ENCODE measurements around the gene MYBPH. TPM values are rescaled to one million over a fixed set of nuclear protein-coding genes. Genes with fewer than 3 reads are reported as not detected.

MYBPH gene
- total RNA-seq, 2 experiments from 2014 or later, result not detected

DNA sequence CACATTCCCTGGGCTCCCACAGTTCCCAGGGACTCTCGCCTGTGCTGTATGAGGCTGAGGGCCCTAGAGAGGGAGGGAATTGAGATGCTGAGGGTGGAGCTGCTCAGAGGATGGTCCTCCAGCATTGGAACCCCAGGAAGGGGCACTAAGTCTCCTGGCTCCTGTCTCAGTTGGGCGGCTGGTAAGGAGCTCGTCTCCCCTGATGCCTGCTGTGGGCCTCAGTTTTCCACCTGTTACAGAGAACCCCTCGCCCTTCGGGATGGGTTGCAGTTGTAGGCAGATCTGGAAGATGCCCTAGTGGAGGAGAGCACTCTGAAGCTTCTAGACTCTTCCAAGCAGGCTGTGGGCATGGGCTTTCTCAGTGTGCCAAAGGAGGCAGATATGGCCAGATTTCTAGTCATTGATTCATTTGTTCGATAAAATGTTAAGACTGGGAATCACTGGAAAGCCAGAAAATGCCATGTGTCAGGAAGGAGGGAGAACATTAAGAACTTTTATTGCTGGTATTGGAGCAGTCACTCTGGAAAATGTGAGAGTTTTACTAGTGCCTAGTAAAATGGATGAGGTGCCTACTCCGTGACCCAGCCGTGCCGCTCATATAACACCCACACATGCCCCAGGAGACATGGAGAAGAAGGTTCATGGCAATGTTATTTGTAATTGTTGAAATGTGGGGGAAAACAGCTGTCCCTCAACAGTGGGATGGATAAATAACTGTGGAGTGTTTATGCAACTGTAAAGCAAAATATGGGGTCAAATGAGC lies 828 bp upstream of the MYBPH start:
- no peaks in the 10 kb centered on the region for H3K27me3 Mint-ChIP-seq (ENCODE audit: low read depth)
- H3K36me3 Mint-ChIP-seq (ENCODE audit: low read depth), result no peaks in the 10 kb centered on the region
- no peaks in the 10 kb centered on the region for H3K9me3 Mint-ChIP-seq
- H3K4me3 Mint-ChIP-seq, result no peak overlapping the region
- H3K4me1 Mint-ChIP-seq (ENCODE audit: low read depth), result no peaks in the 10 kb centered on the region
- intact Hi-C loops (cut with micrococcal nuclease), result no loop called here
- DNase-seq, result no peak
- CTCF ChIA-PET, result interaction anchor here (0.7 to 1.5 kb wide), 2 partner anchors 9 to 40 kb away, joined by 3 to 4 read pairs; no protein-coding TSS in a partner anchor
- no peak overlapping the region for H3K27ac Mint-ChIP-seq

DNA sequence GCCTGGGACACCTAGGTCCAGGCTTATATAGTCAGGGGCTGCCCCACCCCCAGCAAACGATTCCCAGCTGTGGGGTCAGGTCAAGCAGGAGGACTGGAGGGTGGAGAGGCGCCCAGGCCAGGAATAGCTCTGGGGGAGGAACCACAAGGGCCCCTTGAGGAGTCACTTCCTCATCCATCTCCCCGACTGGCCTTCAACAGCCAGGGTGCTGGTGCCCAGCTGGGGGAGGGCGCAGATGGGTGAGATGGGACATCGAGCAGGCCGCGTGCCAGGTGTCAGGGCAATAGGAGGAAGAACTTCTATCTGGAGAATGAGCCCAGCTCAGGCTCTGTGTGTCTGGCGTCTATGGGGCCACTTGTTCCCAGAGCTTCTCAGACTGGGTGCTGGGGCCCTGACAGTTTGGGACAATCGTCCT lies 208 bp upstream of the MYBPH start:
- no peak overlapping the region for H3K4me3 Mint-ChIP-seq
- CTCF ChIA-PET, result interaction anchor here (0.7 to 1.5 kb wide), 3 partner anchors 9 to 137 kb away, joined by 3 to 4 read pairs (median 3); no protein-coding TSS in a partner anchor
- intact Hi-C loops (cut with micrococcal nuclease), result no loop called here
- H3K36me3 Mint-ChIP-seq (ENCODE audit: low read depth), result no peaks in the 10 kb centered on the region
- no peaks in the 10 kb centered on the region for H3K9me3 Mint-ChIP-seq
- no peaks in the 10 kb centered on the region for H3K27me3 Mint-ChIP-seq (ENCODE audit: low read depth)
- H3K27ac Mint-ChIP-seq, result no peak overlapping the region
- no peaks in the 10 kb centered on the region for H3K4me1 Mint-ChIP-seq (ENCODE audit: low read depth)
- DNase-seq, result no peak

DNA sequence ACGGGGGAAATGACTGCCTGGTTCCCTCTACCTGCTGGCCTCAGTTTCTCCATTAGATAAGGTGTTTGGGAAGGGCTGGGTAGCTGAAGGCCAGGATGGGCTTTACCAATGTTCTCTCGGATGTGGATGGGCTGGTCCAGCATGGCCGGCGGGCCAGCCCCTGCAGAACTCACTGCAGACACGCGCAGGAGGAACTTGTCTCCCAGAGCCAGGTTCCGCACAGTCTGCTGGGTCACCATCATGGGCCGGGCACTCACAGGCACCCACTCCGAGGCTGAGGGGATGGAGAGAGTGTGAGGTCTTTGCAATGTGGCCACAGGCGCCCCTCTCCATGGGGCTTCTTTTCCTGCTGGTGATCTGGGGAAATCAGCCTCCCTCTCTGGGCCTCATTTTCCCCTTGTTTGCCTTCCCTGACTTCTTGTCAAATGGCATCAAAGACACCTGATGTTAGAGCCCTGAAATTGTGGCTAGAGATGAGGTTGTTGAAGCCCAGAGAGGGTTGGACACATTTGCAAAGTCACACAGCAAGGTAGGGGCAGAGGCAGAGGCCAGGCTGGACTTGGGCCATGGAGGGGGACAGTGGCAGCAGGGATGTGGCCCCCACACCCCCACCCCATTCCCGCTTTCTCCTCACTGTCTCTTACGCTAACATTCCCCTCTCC lies 1.2 kb downstream of the MYBPH start:
- no peaks in the 10 kb centered on the region for H3K27me3 Mint-ChIP-seq (ENCODE audit: low read depth)
- no peaks in the 10 kb centered on the region for H3K9me3 Mint-ChIP-seq
- CTCF ChIA-PET, result interaction anchor here (1.2 kb wide), 1 partner anchor 13 kb away, joined by 3 read pairs; no protein-coding TSS in a partner anchor
- H3K4me3 Mint-ChIP-seq, result no peak overlapping the region
- intact Hi-C loops (cut with micrococcal nuclease), result no loop called here
- H3K27ac Mint-ChIP-seq, result no peak overlapping the region
- H3K4me1 Mint-ChIP-seq (ENCODE audit: low read depth), result no peaks in the 10 kb centered on the region
- no peaks in the 10 kb centered on the region for H3K36me3 Mint-ChIP-seq (ENCODE audit: low read depth)
- no peak for DNase-seq

DNA sequence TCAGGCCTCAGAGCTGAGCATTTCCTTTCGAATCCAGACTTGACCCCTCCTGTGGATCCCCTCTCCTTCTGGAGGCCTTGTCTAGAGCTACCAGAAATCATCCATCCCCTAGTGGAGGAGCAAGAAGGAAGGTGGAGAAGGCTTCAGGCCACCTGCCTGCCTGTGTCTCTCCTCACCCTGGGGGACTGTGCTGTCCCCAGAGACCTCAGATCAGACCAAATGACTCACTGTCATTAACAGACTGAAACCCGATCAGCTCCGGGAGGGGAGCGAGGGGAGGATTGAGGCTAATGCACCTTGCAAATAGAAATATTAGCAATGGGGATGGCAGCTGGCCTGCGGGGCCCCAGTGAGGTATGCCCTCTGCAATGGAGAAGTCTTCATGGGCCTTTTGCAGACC lies 2.1 kb downstream of the MYBPH start:
- H3K36me3 Mint-ChIP-seq (ENCODE audit: low read depth), result no peaks in the 10 kb centered on the region
- intact Hi-C loops (cut with micrococcal nuclease), result loop anchor here (2.0 kb wide), 1 partner anchor 55 kb away; no protein-coding TSS in a partner anchor
- H3K27me3 Mint-ChIP-seq (ENCODE audit: low read depth), result no peaks in the 10 kb centered on the region
- CTCF ChIA-PET, result interaction anchor here (0.8 to 3.3 kb wide), 12 partner anchors 12 to 166 kb away, joined by 3 to 37 read pairs (median 4); partner anchors contain the start of gene TMEM183A
- H3K4me1 Mint-ChIP-seq (ENCODE audit: low read depth), result no peaks in the 10 kb centered on the region
- no peak for DNase-seq
- no peak overlapping the region for H3K4me3 Mint-ChIP-seq
- no peak overlapping the region for H3K27ac Mint-ChIP-seq
- H3K9me3 Mint-ChIP-seq, result no peaks in the 10 kb centered on the region

DNA sequence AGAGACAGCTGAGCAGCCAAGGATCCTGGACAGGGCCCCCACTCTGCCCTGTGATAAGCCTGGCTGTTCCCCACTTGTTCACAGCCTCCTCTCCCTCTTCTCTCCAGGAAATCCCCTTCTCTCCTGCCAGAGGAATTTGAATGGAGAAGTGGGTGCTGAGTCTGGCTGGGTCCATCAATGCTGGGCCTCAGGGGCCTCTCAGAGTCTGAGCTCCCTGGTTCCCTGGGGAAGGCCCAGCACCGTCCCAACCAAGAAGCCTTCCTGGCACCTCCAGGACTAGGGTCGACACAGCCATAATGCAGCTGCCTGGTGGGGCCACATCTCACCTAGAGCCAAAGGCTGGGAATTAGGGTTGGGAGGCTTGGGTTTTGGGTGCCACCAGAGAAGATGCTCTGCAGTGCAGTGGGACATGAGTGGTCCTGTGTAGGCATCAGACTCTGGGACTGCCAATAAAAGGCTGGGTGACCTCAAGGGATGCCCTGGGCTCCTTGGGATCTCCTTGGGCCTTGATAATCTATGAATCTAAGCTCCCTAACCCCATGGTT lies 2.5 kb downstream of the MYBPH start:
- intact Hi-C loops (cut with micrococcal nuclease), result loop anchor here (2.0 kb wide), 1 partner anchor 54 kb away; no protein-coding TSS in a partner anchor
- no peaks in the 10 kb centered on the region for H3K4me1 Mint-ChIP-seq (ENCODE audit: low read depth)
- CTCF ChIA-PET, result interaction anchor here (0.7 to 3.3 kb wide), 18 partner anchors 11 to 374 kb away, joined by 3 to 37 read pairs (median 4); partner anchors contain the start of gene TMEM183A
- H3K36me3 Mint-ChIP-seq (ENCODE audit: low read depth), result no peaks in the 10 kb centered on the region
- DNase-seq, result no peak
- no peaks in the 10 kb centered on the region for H3K9me3 Mint-ChIP-seq
- H3K27me3 Mint-ChIP-seq (ENCODE audit: low read depth), result no peaks in the 10 kb centered on the region
- H3K4me3 Mint-ChIP-seq, result no peak overlapping the region
- H3K27ac Mint-ChIP-seq, result no peak overlapping the region

DNA sequence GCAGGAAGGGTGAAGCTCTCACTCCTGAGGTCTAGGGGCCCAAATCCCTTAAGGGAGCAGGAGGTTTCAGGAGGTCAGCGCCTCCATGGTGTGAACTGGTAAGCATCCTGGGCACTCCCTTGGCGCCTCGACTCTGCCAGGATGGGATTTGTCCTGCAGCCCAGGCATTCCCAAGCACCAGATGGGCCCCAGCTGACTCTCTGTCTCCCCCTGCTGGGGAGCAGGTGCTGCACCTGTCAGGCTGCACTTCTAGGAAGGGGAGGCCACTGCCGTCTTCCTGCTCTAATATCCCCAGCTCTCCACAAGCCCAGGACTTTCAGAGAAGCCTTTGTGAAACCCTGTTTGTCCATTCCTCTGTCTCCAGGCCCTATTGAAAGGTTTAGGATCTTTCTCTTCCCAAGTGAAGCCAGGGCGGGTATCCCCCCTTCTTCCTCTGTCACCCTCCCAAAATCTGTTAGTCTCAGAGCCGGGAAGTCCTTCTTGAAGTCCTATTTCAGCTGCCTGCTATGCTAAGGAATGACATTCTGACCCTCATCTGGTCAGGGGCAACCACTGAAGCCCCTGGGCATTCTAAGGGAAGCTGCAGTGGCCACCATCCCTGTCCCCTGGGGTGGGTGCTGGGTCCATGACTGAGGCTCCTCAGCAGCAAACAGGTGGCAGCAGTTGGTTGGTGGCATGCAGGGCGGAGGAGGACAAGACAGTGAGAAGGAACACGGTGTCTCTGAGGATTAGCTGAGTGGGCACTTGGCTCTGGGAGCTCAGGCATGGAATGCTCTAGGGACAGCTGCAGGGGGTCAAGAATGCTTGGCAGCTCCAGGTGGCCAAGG lies 3.2 kb downstream of the MYBPH start:
- Mint-ChIP-seq H3K4me1 (ENCODE audit: low read depth) (no peaks in the 10 kb centered on the region), H3K9me3 (no peaks in the 10 kb centered on the region), H3K27me3 (ENCODE audit: low read depth) (no peaks in the 10 kb centered on the region), H3K36me3 (ENCODE audit: low read depth) (no peaks in the 10 kb centered on the region), H3K27ac (no peak overlapping the region), H3K4me3 (no peak overlapping the region)
- intact Hi-C loops (cut with micrococcal nuclease), result loop anchor here (1.0 to 2.0 kb wide), 2 partner anchors 54 to 133 kb away; no protein-coding TSS in a partner anchor
- peak; percentile 61 for DNase-seq
- CTCF ChIA-PET, result interaction anchor here (0.6 to 3.3 kb wide), 25 partner anchors 9 to 375 kb away, joined by 3 to 37 read pairs (median 4); no protein-coding TSS in a partner anchor

DNA sequence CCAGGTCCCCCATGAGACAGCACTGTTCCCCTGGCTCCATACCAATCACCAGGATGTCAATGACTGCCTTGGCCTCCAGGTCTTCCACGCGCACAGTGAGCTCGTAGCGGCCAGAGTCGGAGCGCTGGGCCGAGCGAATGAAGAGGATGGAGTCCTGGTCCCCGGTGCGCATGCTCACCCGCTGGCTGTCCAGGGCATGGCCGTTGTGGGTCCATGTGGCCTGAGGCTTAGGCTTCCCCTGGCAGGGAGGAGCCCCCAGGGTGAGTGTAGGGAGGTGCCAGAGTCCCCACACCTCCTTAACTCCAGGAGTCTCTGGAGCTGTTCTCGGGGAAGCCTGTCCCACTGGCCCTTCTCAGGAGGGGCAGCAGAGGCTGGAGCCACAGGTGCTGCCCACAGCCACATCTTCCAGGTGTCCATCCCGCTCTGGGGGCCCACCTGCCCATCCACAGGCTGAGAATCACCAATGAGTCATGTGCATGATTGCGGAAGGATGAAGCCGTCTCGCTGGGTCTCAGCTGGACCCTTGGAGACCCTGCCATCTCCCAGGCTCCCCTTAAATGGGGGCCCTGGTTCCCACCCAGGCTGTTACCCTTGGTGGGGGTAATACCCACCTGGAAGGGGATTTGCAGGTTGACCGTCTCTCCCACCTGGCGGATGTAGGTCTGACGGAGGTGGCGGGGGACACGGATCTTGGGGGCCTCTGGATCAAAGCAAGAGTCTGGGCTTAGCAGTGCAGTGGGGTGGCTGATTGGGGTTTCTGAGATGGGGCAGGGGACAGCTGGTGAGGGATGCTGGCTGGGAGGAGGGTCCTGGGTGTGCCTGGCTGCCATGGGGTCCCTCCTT lies 4.1 kb downstream of the MYBPH start:
- H3K9me3 Mint-ChIP-seq, result no peaks in the 10 kb centered on the region
- no peaks in the 10 kb centered on the region for H3K4me1 Mint-ChIP-seq (ENCODE audit: low read depth)
- intact Hi-C loops (cut with micrococcal nuclease), result loop anchor here (1.0 to 2.0 kb wide), 2 partner anchors 53 to 132 kb away; no protein-coding TSS in a partner anchor
- no peak for DNase-seq
- no peak overlapping the region for H3K27ac Mint-ChIP-seq
- no peaks in the 10 kb centered on the region for H3K27me3 Mint-ChIP-seq (ENCODE audit: low read depth)
- H3K4me3 Mint-ChIP-seq, result no peak overlapping the region
- no peaks in the 10 kb centered on the region for H3K36me3 Mint-ChIP-seq (ENCODE audit: low read depth)
- CTCF ChIA-PET, result interaction anchor here (0.6 to 3.3 kb wide), 18 partner anchors 9 to 268 kb away, joined by 3 to 37 read pairs (median 4); no protein-coding TSS in a partner anchor

DNA sequence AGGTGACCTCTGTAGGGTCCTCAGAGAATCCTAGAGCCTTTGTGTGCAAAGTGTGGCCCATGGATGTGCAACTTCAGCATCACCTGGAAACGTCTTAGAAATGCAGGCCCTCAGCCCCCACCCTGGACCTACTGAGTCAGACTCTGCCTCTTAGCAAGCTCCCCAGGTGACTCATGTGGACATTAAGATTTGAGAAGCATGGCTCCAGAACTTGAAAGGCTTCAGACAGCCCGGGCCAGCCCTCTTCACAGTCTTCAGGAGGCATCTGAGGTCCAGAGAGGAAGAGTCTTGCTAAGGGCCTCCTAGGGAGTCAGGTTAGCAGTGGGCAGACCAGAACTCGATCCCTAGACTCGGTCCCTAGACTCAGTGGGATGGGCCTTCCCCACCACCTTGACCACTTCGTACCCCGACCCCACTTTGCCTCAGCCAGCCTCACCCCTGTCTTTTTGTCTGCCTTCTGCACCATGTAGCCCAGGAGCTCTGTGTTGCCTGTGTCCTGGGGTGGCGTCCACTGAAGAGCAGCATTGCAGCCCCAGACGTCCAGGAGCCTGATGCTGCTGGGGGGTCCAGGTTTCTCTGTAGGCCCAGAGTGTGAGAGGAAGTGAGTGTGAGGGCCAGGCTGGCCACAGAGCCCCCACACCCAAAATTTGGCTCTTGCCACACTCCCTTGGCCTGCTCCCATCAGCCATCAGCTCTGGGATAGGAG lies 4.8 kb downstream of the MYBPH start:
- Mint-ChIP-seq H3K4me1 (ENCODE audit: low read depth) (no peaks in the 10 kb centered on the region), H3K36me3 (ENCODE audit: low read depth) (no peaks in the 10 kb centered on the region), H3K27me3 (ENCODE audit: low read depth) (no peaks in the 10 kb centered on the region), H3K4me3 (no peak overlapping the region), H3K9me3 (no peaks in the 10 kb centered on the region), H3K27ac (no peak overlapping the region)
- CTCF ChIA-PET, result interaction anchor here (1.0 to 3.3 kb wide), 4 partner anchors 12 to 141 kb away, joined by 3 to 37 read pairs (median 7); no protein-coding TSS in a partner anchor
- no peak for DNase-seq
- intact Hi-C loops (cut with micrococcal nuclease), result no loop called here

DNA sequence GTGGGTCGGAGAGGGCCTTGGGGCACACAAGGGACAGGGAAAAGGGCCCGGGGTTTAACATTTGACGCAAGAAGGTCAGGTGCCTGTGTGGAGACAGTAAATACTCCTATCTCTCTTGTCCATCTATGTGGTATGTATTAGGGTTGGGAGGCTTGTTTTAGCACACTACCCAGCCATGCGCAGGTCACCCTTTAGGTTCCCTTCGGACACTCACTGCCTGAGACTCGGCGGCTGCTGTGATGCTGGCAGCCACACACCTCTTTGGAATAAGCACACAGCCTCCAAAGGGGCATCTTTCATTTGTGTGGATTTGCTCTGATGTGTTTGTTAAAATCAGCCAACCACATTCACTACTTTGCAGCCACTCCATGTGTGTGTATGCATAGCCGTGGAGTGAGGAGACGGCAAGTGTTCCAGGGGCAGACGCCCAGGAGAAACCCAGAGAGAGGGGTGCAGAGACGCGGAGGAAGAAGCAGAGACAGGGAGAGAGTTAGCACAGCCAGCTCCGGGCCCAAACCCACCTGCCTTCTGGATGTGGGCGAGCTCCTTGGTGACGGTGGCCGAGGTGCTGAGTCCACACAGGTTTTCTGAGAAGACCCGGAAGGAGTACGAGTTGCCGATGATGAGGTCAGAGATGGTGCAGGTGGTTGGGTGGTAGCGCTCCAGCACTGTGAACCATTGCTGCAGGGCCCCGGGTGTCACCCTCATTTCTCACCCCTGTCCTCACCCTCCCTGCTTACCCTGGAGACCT lies 5.7 kb downstream of the MYBPH start:
- no peak overlapping the region for H3K27ac Mint-ChIP-seq
- CTCF ChIA-PET, result interaction anchor here (0.6 to 1.0 kb wide), 4 partner anchors 41 to 563 kb away, joined by 3 read pairs; no protein-coding TSS in a partner anchor
- H3K4me1 Mint-ChIP-seq (ENCODE audit: low read depth), result no peaks in the 10 kb centered on the region
- no peaks in the 10 kb centered on the region for H3K27me3 Mint-ChIP-seq (ENCODE audit: low read depth)
- H3K36me3 Mint-ChIP-seq (ENCODE audit: low read depth), result no peaks in the 10 kb centered on the region
- no peak for DNase-seq
- intact Hi-C loops (cut with micrococcal nuclease), result no loop called here
- H3K4me3 Mint-ChIP-seq, result no peak overlapping the region
- no peaks in the 10 kb centered on the region for H3K9me3 Mint-ChIP-seq

DNA sequence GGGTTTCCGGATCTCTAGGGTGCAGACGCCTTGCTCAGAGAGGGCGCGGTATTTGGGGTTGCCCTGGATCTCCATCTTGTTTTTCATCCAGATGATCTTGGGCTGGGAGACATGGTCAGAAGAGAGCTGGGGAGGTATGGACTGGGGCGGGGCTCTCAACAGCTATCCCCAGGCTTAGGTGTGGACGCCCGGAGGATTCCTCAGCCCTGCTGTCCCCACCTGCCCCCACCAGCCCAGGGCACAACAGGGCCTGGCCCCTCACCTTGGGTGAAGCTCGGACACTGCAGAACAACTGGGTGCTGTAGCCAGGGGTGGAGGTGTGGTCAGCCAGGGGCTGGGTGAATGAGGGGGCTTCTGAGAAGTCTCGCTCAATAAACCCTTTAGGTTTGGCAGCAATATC lies 6.6 kb downstream of the MYBPH start:
- no peaks in the 10 kb centered on the region for H3K27me3 Mint-ChIP-seq (ENCODE audit: low read depth)
- CTCF ChIA-PET, result interaction anchor here (0.6 to 1.3 kb wide), 5 partner anchors 39 to 129 kb away, joined by 3 to 4 read pairs (median 3); no protein-coding TSS in a partner anchor
- H3K36me3 Mint-ChIP-seq (ENCODE audit: low read depth), result no peaks in the 10 kb centered on the region
- no peak for DNase-seq
- no peaks in the 10 kb centered on the region for H3K4me1 Mint-ChIP-seq (ENCODE audit: low read depth)
- H3K4me3 Mint-ChIP-seq, result no peak overlapping the region
- no peaks in the 10 kb centered on the region for H3K9me3 Mint-ChIP-seq
- intact Hi-C loops (cut with micrococcal nuclease), result no loop called here
- no peak overlapping the region for H3K27ac Mint-ChIP-seq

Measured in activated naive CD4-positive, alpha-beta T cell treated with anti-CD3 and anti-CD28 coated beads for 36 hours (primary cell).